Activated T-helper 1 cell treated with anti-CD3 and anti-CD28 coated beads, Interleukin-12 subunit alpha, Interleukin-12 subunit beta, Interleukin-2, Interleukin-4 antibody, amounts not matched to agents 30 ng/mL and 10 ng/mL and 1 ng/mL, durations not matched to agents 14 hours and 24 hours and 36 hours (primary cell): ENCODE results near the gene CDC42BPG. TPM values are rescaled to one million over a fixed set of nuclear protein-coding genes. Genes with fewer than 3 reads are reported as not detected.
"Not testable (repeated sequence)": the region's sequence is repeated elsewhere in the genome, so short reads cannot be mapped to it uniquely, and the experiment has no call there.

Experiments used
- DNase-seq: peaks from one replicate; pipeline ENCODE4 v3.0.0; 2021; ENCODE audit warnings: low spot score
- H3K27ac Mint-ChIP-seq: one replicate; pipeline ENCODE4 v1.8.0; 2021; ENCODE audit warnings: mild to moderate bottlenecking, mixed read lengths
- H3K27me3 Mint-ChIP-seq: one replicate; pipeline ENCODE4 v1.8.0; 2022; ENCODE audit warnings: mild to moderate bottlenecking, moderate library complexity, mixed read lengths; ENCODE audit not compliant: insufficient read depth
- H3K36me3 Mint-ChIP-seq: one replicate; pipeline ENCODE4 v1.8.0; 2021; ENCODE audit warnings: low read depth, mixed read lengths
- H3K4me1 Mint-ChIP-seq: one replicate; pipeline ENCODE4 v1.8.0; 2021; ENCODE audit warnings: low read depth, mixed read lengths
- H3K4me3 Mint-ChIP-seq: one replicate; pipeline ENCODE4 v1.8.0; 2021; ENCODE audit warnings: mild to moderate bottlenecking, moderate library complexity, mixed read lengths
- H3K9me3 Mint-ChIP-seq: one replicate; pipeline ENCODE4 v1.8.0; 2021; ENCODE audit warnings: mixed read lengths
- intact Hi-C: fragments of 100-400 bp; cut with micrococcal nuclease; formaldehyde crosslinking; loops from one replicate; pipeline ENCODE4 v1.15.1; 2024
- total RNA-seq: library from RNA; stranded (reverse); gene quantifications from 2 replicates; pipeline ENCODE4 v1.2.3, GENCODE V29; 2022

The CDC42BPG gene
- total RNA-seq, 1 donor from 2014 or later: 0.29 TPM

DNA sequence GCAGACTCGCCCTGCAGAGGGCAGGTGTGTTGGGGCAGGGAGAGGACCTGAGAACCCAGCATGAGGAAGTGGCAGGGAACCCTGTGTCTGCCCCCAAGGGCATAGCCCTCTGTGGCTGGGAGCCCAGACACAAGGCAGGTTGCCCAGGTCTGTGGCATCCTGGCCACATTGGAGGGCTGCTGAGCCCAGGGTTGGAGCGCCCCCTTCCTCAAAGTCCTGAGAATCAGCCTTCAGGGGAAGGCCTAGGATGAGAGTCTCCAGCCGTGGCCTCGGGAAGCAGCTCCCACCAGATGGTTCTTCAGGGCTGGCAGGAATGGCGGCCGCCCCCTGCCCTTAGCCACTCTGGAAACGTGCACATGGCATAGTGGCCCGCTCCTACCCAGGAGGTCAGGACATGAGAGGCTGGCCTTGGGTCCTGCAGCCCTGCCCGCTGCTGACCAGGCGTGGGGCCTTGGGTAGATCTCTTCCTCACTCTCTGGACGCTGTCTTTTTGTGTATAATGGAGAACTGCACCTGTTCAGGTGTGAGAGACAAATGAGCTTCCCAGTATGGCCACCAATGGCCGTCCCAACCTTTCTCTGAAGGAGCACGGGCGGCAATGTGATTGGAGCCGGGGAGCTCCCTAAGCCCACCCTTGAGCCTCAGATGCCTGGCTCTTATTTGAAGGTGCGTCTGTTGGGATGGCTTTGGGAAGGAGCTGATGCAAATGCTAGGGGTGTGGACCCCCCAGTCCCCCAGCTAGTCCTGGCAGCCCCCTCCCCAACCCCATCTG is 4.6 kb upstream of the CDC42BPG start:
- H3K4me1 Mint-ChIP-seq: peaks cover 50% of the 10 kb centered on the region
- peaks cover 6% of the 10 kb centered on the region for H3K36me3 Mint-ChIP-seq
- DNase-seq: no peak
- H3K27ac Mint-ChIP-seq: peak overlapping the region; percentile 8
- H3K4me3 Mint-ChIP-seq: no peak overlapping the region
- H3K27me3 Mint-ChIP-seq: no peaks in the 10 kb centered on the region
- no peaks in the 10 kb centered on the region for H3K9me3 Mint-ChIP-seq
- intact Hi-C loops: loop anchor here (10.0 kb wide), 1 partner anchor 486 kb away; the partner anchor contains the start of gene DPF2

DNA sequence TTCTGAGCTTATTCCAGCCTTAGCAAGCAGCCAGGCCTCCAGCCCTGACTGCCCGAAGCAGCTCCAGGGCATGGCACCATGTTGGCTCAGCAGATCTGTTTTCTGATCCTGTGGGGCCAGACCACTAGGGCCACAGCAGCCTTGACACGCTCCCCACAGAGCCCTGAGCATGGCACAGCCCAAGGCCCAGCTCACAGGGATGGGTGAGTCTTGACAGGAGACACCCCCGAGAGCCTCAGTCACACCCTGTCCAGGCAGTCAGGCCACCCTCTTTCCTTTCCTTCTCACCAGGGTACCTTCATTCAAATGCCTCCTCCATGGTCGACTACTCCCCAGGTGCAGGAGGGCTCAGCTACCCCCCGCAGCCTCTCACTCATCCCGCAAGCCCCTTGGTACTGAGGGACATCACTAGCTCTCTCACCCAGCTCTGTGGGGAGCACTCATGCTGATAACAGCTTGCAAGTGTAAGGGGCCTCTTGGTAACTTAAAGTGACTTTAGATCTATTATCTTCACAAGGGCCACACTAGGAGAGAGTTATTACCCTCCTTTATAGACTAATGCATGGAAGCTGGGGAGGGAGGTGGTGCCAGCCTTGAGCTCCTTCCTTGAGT is 3.9 kb upstream of the CDC42BPG start:
- H3K36me3 Mint-ChIP-seq: peaks cover 3% of the 10 kb centered on the region
- peaks cover 44% of the 10 kb centered on the region for H3K4me1 Mint-ChIP-seq
- no peaks in the 10 kb centered on the region for H3K27me3 Mint-ChIP-seq
- H3K4me3 Mint-ChIP-seq: no peak overlapping the region
- DNase-seq: no peak
- peak overlapping the region; percentile 71 for H3K27ac Mint-ChIP-seq
- intact Hi-C loops: loop anchor here (10.0 kb wide), 1 partner anchor 486 kb away; the partner anchor contains the start of gene DPF2
- no peaks in the 10 kb centered on the region for H3K9me3 Mint-ChIP-seq

DNA sequence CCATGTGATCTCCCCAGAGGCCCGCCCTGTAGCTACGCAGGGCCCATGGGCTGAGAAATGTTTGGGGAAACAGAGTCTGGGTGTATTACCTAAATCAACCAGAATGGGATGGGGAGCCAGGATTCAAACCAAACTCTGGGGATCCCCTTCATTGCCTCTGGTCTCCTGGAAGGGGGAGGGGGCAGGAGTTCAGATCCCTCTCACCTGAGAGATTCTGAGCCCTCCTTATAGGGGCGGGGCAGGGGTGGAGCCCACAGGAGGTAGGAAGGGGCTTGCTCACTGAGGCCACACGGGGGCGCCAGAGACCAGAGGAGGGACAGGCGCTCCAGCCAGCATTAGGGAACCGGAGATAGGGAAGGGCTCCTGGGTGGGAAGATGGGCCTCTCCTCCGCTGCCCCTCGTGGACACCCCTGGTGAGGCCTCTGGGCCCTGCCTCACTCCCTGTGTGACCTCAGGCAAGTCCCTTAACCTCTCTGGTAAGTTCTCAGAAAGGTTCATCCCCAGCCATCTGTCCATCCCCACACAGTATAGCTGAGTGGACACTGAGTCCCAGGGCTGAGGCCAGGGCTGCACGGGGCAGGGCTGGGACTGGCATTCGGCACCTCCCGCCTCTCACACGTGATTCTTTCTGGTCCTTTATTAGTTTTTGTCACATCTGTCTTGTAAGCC is 2.7 kb upstream of the CDC42BPG start:
- intact Hi-C loops: loop anchor here (1.0 to 10.0 kb wide), 9 partner anchors 31 to 488 kb away; partner anchors contain the start of genes ARL2, ATG2A, DPF2 and EHD1
- no peaks in the 10 kb centered on the region for H3K36me3 Mint-ChIP-seq
- H3K9me3 Mint-ChIP-seq: no peaks in the 10 kb centered on the region
- H3K4me1 Mint-ChIP-seq: peaks cover 32% of the 10 kb centered on the region
- peak; percentile 83 for DNase-seq
- H3K4me3 Mint-ChIP-seq: no peak overlapping the region
- H3K27ac Mint-ChIP-seq: no peak overlapping the region
- H3K27me3 Mint-ChIP-seq: peaks cover 2% of the 10 kb centered on the region

DNA sequence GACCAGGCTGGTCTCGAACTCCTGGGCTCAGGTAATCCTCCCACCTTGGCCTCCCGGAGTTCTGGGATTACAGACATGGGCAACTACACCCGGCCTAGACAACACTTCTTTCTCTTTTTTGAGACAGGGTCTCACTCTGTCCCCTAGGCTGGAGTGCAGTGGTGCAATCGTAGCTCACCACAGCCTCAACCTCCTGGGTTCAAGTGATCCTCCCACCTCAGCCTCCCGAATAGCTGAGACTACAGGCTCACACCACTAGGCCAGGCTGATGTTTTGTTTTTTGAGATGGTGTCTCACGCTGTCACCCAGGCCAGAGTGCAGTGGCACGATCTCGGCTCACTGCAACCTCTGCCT is 1.3 kb upstream of the CDC42BPG start:
- not testable (repeated sequence) for H3K9me3 Mint-ChIP-seq, H3K27me3 Mint-ChIP-seq, DNase-seq, H3K27ac Mint-ChIP-seq, H3K4me3 Mint-ChIP-seq, H3K36me3 Mint-ChIP-seq
- peaks cover 20% of the 10 kb centered on the region for H3K4me1 Mint-ChIP-seq
- intact Hi-C loops: loop anchor here (2.0 to 10.0 kb wide), 3 partner anchors 13 to 489 kb away; partner anchors contain the start of gene DPF2

DNA sequence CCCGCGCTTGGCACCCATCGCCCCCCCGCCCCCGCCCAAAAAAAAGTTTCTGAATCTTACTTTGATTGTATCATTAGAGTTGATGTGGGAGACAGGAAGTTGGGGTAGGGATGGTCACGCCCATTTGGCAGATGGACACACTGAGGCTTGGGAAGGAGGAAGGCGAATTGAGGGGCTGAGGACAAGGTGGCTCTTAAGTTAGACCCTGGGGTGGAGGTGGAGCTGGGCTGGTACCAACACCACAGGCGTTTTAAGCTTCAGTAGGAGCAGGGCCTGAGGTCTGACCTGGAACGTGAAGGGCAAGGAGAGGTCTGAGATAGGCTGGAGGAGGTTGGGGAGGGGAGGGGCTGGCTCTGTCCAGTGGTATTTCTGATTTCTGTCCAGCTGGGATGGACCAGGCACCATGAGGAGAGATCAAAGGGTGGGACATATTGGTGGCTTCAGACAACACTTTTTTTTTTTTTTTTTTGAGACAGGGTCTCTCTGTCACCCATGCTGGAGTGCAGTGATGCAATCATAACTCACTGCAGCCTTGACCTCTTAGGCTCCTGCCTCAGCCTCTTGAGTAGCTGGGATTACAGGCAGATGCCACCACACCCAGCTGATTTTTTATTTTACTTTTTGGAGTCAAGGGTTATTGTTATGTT is 799 bp upstream of the CDC42BPG start:
- intact Hi-C loops: loop anchor here (2.0 to 10.0 kb wide), 2 partner anchors 14 to 490 kb away; partner anchors contain the start of gene DPF2
- H3K4me3 Mint-ChIP-seq: peak overlapping the region; percentile 66

DNA sequence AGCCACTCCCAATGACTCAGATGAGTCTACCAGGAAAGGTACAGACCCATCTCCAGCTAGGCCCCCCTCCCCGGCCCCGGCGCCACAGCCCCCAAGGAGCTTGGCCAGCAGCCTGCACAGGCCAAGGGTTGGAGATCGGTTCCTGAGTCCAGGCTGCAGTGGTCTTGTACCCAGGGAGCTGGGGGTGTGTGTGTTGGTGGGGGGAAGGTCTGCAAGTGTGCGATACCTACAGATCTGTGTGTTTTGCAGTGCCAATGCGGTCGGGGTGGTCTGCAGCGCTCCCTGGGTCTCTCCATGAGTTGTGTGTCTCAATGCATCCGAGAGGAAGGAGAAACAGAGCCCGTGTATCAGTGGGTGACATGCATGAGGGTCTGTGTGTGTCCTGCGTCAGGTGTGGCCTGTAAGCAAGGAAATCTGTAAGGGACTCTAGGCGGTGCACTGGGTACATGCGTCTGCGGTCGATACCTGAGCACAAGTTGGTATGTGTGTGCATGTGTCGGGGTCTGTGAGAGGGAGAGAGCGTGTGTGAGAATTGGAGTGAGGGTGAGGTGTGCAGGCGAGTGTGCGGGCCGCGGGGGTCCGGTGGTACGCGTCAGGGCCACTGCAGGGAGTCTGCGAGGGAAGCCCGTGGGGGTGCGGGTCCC is 645 bp downstream of the CDC42BPG start:
- H3K36me3 Mint-ChIP-seq: no peaks in the 10 kb centered on the region
- peak overlapping the region; percentile 81 for H3K4me3 Mint-ChIP-seq
- peaks cover 11% of the 10 kb centered on the region for H3K4me1 Mint-ChIP-seq
- H3K27ac Mint-ChIP-seq: no peak overlapping the region
- no peak for DNase-seq
- intact Hi-C loops: loop anchor here (2.0 to 10.0 kb wide), 2 partner anchors 15 to 491 kb away; partner anchors contain the start of gene DPF2
- H3K27me3 Mint-ChIP-seq: peaks cover 2% of the 10 kb centered on the region
- H3K9me3 Mint-ChIP-seq: no peaks in the 10 kb centered on the region

More for the DNA sequence above, 799 bp upstream of the CDC42BPG start:
- H3K27me3 Mint-ChIP-seq: peaks cover 2% of the 10 kb centered on the region
- no peak for DNase-seq
- no peaks in the 10 kb centered on the region for H3K9me3 Mint-ChIP-seq
- H3K36me3 Mint-ChIP-seq: no peaks in the 10 kb centered on the region
- peak overlapping the region; percentile 31 for H3K27ac Mint-ChIP-seq
- peaks cover 20% of the 10 kb centered on the region for H3K4me1 Mint-ChIP-seq

DNA sequence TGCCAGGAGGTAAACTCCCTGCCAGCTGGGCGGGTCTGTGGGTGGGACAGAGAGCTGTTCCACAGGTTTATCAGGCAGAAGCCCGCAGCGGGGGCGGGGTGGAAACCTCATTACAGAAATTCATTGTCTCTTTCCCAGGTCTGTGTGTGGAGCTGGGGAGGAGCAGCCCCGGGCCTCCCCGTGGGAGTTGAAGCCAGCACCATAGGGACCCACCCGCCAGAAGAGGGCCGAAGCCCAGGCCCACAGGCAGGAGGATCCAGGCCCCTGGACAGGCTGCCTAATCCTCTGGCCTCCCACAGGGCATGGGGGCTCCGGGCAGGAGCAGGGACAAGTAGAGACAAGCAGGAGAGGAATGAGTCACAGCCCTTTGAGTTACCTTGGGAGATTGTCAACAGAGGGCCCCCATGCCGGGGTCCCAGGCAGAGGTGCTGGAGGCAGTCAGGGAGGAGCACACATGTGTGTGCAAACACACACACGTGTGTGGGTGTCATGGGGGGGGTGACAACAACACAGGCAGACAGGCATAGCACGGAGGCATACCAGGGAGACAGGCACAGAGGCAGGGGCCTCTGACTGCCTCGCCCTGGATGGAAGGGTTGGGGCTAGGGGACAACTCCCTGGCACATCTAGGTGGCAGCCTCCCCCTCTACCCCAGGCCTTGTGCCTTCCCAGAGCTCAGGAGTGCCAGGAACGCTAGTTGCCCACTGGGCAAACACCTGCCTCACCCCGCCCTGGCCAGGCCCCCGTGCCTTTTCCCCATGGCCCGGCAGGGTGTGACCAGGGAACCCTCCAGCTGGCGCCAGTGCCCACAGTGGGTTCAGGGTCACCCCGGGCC is 1.4 kb downstream of the CDC42BPG start:
- H3K4me1 Mint-ChIP-seq: peaks cover 5% of the 10 kb centered on the region
- no peaks in the 10 kb centered on the region for H3K36me3 Mint-ChIP-seq
- no peak overlapping the region for H3K27ac Mint-ChIP-seq
- intact Hi-C loops: loop anchor here (10.0 kb wide), 1 partner anchor 492 kb away; the partner anchor contains the start of gene DPF2
- peak overlapping the region; percentile 71 for H3K4me3 Mint-ChIP-seq
- no peak for DNase-seq
- H3K27me3 Mint-ChIP-seq: peaks cover 2% of the 10 kb centered on the region
- H3K9me3 Mint-ChIP-seq: no peaks in the 10 kb centered on the region

DNA sequence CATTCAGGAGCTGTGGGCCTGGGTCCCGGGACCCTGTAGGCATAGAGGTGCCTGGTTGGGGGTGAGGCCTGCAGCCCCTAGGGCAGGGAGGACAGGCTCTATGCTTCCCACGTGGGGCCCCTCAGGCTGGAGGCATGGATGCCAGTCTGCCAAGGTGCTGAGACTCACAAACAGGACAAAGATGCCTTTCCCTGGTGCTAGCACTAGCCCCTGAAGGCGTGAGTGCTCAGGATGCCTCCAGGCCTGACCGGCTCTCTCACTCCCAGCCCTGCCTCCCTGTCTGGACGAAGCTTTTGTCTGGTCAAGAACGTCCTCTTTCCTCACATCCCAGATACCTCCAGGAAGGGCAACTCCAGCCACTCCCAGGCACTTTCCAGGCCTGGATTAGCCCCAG is 2.1 kb downstream of the CDC42BPG start:
- Mint-ChIP-seq H3K27ac (no peak overlapping the region), H3K27me3 (peaks cover 2% of the 10 kb centered on the region), H3K4me3 (no peak overlapping the region), H3K36me3 (no peaks in the 10 kb centered on the region), H3K4me1 (peaks cover 5% of the 10 kb centered on the region), H3K9me3 (no peaks in the 10 kb centered on the region)
- intact Hi-C loops: loop anchor here (10.0 kb wide), 1 partner anchor 492 kb away; the partner anchor contains the start of gene DPF2
- DNase-seq: no peak

DNA sequence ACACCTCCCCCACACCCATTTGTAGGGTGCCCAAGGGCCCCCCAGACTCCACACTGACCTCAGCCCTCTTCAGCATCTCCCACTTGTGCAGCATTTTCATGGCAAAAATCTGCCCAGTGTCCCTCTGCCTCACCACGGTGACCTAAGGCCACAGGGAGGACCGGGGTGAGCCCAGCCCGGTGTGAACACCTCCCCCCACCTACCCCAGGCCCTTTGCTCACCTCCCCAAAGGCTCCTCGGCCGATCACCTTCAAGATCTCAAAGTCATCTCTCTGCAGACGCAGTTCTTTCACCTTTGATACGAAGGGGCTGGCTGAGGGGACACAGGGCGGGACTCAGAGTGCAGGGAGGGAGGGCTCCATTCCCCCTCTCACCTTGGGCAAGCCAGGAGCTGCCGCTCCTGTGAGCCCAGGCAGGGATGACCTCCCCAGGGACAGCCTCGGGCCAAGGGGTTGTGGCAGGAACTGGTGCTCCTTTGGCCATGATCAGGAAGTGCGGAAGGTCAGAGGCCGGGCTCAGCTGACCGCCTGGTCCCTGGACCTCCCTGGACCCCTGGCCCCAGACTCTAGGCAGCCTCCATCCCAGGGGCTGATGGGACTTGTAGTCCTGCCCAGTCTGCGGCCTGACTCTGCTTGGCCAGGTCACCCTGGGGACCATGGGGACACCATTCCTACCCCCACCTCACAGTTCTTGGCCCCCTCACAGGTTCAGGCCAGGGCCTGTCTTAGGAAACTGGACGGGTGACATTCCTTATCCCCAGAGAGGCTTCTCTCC is 2.7 kb downstream of the CDC42BPG start:
- intact Hi-C loops: loop anchor here (10.0 kb wide), 1 partner anchor 493 kb away; the partner anchor contains the start of gene DPF2
- no peak for DNase-seq
- no peaks in the 10 kb centered on the region for H3K9me3 Mint-ChIP-seq
- H3K27me3 Mint-ChIP-seq: peaks cover 2% of the 10 kb centered on the region
- no peak overlapping the region for H3K4me3 Mint-ChIP-seq
- no peak overlapping the region for H3K27ac Mint-ChIP-seq
- H3K4me1 Mint-ChIP-seq: peaks cover 5% of the 10 kb centered on the region
- no peaks in the 10 kb centered on the region for H3K36me3 Mint-ChIP-seq

DNA sequence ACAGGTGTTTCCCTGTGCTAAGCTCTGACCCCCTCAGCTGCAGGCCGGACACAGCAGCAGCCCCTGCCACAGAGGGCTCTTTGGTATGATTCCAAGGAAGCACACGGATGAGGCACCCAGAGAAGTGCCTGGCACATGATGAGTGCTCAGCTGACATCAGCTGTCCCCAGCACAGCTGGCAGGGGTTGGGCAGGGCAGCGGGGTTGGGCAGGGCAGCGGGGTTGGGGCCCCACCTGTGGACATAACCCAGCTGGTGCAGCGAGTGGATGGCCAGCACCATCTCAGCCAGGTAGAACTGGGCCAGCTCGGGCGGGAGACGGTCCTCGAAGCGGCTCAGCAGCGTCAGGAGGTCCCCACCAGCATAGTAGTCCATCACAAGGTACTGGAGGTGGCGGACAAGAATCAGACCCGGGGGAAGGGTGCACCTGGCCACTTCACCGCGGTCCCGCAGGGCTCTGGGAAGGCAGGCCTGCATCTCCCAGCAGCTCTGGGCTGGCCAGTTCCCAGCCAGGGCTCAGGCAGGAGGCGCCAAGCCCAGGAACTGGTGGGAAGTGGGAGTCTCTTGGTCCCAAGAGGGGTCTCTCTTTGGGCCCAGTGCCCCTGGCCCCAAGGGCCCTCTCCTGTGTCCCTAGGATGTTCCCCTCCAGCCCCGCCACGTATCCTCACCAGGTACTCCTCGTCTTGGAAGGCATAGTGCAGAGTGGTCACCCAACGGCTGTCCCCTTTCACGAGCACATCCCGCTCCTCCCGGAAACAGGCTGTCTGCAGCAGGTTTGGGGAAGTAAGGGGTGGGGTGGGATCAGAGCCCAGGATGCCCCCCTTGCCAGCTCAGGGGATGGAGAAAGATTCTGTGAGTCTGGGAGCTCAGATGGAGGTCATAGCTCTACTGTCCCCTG is 4.3 kb downstream of the CDC42BPG start:
- Mint-ChIP-seq H3K27ac (no peak overlapping the region), H3K9me3 (no peaks in the 10 kb centered on the region), H3K4me1 (peaks cover 2% of the 10 kb centered on the region), H3K36me3 (no peaks in the 10 kb centered on the region), H3K4me3 (no peak overlapping the region), H3K27me3 (peaks cover 2% of the 10 kb centered on the region)
- intact Hi-C loops: loop anchor here (10.0 kb wide), 1 partner anchor 495 kb away; the partner anchor contains the start of gene DPF2
- no peak for DNase-seq
